ENCODE data around the gene RBKS.

DNA sequence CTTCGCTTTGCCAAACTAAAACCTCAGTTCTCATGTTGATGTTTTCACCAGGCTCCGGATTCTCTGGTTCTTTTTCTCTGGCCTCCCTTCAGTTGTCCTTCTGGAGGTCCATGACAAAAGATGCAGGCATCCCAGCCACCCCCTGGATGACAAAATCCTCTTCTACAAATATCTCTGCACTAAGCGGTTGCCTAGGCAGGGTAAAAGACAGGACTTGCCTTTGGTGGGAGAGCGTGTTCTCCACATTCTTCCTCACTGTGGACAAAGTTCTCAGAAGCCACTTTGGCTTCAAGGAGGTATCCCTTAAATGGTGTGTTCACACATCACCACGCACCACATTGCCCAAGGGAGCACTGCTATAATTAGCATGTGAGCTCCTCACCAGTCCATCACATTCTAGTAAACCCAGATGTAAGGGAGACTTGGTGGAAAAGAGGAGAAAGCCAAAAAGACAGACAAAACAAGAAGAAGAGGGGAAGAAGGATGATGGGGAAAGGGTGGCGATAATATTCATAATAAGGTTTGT lies 142.3 kb downstream of the RBKS start:
- TF ChIP-seq, protein P1, sequence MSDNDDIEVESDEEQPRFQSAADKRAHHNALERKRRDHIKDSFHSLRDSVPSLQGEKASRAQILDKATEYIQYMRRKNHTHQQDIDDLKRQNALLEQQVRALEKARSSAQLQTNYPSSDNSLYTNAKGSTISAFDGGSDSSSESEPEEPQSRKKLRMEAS (IDR thresholded peaks at IDR 0.05; ENCODE audit: low read depth) = no peak
- TF ChIP-seq TEAD4 (IDR thresholded peaks at IDR 0.05; ENCODE audit: borderline replicate concordance, insufficient read depth) (no peak), POLR2AphosphoS5 (IDR thresholded peaks at IDR 0.05; ENCODE audit: low read depth, low read length) (no peak), SIN3A (IDR thresholded peaks at IDR 0.05; ENCODE audit: borderline replicate concordance, low read depth, low read length) (no peak), CTCF (IDR thresholded peaks at IDR 0.05) (no peak)

Data from SK-N-SH (cell line).